Embryonic facial prominence (tissue), 1 donor: ENCODE data around the gene ACP3.
A peak's percentile ranks its signal among the peaks of the same experiment; 100 is the strongest.
"Not testable (repeated sequence)": the region's sequence is repeated elsewhere in the genome, so short reads cannot be mapped to it uniquely, and the experiment has no call there.

Experiments used
- DNase-seq: peaks from one replicate; pipeline ENCODE4 v3.0.0-alpha.2; 2016; ENCODE audit errors: extremely low spot score

ACP3 gene, protein sequence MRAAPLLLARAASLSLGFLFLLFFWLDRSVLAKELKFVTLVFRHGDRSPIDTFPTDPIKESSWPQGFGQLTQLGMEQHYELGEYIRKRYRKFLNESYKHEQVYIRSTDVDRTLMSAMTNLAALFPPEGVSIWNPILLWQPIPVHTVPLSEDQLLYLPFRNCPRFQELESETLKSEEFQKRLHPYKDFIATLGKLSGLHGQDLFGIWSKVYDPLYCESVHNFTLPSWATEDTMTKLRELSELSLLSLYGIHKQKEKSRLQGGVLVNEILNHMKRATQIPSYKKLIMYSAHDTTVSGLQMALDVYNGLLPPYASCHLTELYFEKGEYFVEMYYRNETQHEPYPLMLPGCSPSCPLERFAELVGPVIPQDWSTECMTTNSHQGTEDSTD

DNA sequence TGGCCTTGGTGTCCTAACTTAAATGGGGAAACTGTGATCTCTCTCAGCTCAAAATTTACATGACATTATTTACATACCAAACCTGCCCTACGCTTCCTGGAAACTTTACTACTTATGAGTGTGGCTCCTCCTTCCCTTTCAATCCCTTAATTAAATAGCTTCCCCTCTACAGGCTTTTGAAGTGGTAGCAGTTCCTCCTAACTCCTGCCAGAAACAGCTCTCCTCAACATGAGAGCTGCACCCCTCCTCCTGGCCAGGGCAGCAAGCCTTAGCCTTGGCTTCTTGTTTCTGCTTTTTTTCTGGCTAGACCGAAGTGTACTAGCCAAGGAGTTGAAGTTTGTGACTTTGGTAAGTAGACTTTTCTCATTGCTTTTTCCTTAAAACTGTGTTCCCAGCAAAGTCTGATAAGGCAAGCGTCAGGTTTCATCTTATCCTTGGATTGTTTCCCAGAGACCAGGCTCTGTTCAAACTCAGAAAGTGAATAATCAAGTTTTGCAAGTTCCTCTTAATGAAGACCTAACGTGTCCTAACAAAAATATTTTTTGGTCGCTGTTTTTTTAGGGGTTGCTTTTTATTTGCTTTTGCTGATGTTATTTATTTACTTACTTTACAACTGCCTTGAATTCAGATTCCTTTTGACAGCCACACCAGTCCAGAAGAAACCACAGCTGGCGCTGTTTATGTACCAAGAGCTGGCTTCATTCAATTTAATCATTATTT lies at the start of gene ACP3:
Gene ACP3, plus strand, starts transcription at position 179 of the 720 bp plus-strand sequence. Its CDS starts 50 bp downstream, at position 229.
- peak; percentile 57 for DNase-seq

GRCh38 chr3:132268956-132269355 lies 48.3 kb upstream of the ACP3 start:
- DNase-seq, result no peak

DNA sequence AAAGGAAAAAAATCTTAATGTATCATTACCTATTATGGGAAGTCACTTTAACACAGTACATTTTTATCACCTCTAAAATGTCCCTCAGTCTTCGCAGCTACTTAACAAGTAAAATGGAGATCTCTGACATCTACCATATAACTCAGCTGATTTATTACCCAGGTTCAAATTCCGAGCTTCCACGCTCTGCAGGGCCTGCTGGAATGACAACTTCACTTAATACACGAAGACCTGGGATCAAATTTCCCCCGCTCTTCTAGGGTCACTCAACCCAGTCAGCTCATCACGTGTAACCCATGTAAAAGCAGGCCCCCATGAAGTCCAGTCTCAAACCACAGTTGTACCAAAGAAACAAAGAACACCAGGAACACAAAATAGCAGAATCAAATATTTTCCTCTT lies 44.2 kb upstream of the ACP3 start:
- no peak for DNase-seq

GRCh38 chr3:132276228-132276906 lies 40.8 kb upstream of the ACP3 start:
- no peak for DNase-seq

DNA sequence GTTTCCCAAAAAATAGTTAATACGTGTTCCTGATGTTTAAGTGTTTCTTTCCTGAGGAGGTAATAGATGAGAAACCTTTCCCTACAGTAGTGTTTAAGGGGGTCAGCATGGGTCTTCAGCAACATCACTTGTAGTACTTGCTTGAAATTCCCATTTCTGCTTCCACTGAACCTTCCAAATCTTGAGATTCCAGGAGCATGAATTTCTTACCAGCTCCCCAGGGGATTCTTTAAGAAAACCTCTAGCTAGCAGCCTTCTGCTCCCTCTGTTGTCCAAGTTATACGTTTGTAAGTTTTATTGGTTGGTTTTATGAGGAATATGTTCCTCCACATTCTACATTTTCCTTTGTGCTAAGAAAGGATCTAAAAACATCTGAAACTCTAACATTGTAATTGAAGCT lies 38.2 kb upstream of the ACP3 start:
- DNase-seq, result no peak

- DNase-seq, result no peak
These were observed 33.8 kb upstream of the ACP3 start for GRCh38 chr3:132283440-132283839.

GRCh38 chr3:132283916-132284405 lies 33.2 kb upstream of the ACP3 start:
- no peak for DNase-seq

DNA sequence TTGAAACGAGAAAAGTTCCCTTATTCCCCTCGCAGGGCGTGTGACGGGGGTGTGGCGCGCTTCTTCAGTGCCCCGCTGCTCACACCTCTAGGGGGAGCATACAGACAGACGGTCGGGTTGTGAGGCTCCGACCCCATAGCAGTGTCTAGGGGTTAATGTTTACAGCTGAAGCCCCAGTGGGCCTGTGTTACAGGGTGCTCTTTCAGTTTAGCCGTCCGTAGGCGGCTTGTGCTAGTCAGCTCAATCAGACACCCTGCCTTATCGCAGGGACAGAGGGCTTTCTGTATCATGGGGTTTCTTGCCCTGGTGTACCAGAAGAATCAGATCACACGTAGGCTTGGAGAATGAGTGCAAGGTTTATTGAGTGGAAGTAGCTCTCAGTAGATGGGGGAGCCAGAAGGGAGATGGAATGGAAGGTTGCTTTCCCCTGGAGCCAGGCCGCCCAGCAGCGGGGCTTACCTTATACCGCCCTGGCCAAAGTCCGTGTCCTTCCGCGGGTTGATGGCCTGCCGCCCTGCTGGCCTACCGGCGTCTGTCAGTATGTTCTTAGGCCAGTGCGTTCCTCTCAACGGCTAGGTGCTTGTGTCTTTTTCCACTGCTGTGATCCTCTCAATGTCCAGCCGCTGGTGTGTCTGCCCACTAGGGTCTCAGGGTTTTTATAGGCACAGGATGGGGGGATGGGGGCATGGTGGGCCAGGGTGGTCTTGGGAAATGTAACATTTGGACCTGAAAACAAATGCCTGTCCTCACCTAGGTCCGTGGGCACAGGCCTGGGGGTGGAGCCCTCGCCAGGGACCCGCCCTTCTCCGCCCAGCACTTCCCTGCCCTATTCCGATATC lies 32.2 kb upstream of the ACP3 start:
- DNase-seq, result no peak

GRCh38 chr3:132285620-132285945 lies 31.6 kb upstream of the ACP3 start:
- no peak for DNase-seq

- no peak for DNase-seq
These were observed 31.2 kb upstream of the ACP3 start for GRCh38 chr3:132286035-132286434.

- DNase-seq, result no peak
These were observed 28.9 kb upstream of the ACP3 start for GRCh38 chr3:132288357-132288756.

GRCh38 chr3:132289316-132289715 lies 27.9 kb upstream of the ACP3 start:
- DNase-seq, result no peak

DNA sequence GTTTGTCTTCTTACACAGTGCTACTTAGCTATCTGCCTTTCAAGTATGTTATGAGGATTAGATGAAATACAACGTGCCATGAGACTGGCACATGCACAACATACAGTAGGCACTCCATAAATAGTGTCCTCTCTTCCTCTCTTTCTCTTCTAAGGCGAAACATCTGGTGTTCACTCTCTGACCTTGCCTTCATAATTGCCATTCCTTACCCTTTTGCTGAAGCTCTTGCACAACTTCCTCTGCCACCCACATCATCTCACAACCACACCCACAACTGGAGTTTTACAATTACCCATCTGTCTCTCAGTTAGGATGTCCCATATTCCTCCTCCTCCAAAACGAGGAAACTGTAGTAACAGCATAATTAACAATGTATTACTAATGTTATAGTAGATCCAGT lies 26.4 kb upstream of the ACP3 start:
- DNase-seq, result no peak

GRCh38 chr3:132292042-132292441 lies 25.2 kb upstream of the ACP3 start:
- no peak for DNase-seq

GRCh38 chr3:132293251-132293650 lies 24.0 kb upstream of the ACP3 start:
- no peak for DNase-seq

DNA sequence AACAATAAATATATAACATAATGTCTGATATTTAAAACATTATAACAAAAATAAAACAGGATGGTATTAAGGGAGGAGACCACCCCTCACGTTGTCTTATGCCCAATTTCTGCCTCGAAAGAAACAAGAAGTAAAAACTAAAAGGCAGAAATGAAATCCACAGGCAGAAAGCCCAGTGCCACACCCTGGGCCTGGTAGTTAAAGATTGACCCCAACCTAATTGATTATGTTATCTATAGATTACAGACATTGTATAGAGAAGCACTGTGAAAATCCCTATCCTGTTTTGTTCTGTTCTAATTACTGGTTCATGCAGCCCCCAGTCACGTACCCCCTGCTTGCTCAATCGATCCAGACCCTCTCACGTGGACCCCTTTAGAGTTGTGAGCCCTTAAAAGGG lies 22.3 kb upstream of the ACP3 start:
- no peak for DNase-seq

DNA sequence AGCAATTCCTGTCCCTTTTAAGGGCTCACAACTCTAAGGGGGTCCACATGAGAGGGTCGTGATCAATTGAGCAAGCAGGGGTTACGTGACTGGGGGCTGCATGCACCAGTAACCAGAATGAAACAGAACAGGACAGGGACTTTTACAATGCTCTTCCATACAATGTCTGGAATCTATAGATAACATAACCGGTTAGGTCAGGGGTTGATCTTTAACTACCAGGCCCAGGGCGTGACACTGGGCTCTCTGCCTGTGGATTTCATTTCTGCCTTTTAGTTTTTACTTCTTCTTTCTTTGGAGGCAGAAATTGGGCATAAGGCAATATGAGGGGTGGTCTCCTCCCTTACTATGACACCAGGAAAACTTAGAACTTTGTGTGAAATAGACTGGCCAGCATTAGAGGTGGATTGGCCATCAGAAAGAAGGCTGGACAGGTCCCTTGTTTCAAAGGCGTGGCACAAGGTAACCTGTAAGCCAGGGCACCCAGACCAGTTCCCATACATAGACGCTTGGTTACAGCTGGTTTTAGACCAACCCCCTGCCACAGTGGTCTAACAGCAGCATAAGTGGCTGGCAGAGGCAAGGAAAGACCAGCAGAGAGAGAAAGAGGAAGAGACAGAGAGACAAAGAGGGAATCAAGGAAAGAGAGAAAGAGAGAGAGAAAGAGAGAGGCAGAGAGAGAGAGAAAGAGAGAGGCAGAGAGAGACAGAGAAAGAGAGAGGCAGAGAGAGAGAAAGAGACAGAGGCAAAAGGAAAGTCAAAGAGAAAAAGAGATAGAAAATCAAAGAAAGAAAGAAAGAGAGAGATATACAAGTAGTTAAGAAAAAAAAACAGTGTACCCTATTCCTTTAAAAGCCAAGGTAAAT lies 13.6 kb upstream of the ACP3 start:
- not testable (repeated sequence) for DNase-seq

- not testable (repeated sequence) for DNase-seq
These were observed 12.9 kb upstream of the ACP3 start for GRCh38 chr3:132304351-132304750.

- not testable (repeated sequence) for DNase-seq
These were observed 7.2 kb upstream of the ACP3 start for GRCh38 chr3:132310057-132310456.

DNA sequence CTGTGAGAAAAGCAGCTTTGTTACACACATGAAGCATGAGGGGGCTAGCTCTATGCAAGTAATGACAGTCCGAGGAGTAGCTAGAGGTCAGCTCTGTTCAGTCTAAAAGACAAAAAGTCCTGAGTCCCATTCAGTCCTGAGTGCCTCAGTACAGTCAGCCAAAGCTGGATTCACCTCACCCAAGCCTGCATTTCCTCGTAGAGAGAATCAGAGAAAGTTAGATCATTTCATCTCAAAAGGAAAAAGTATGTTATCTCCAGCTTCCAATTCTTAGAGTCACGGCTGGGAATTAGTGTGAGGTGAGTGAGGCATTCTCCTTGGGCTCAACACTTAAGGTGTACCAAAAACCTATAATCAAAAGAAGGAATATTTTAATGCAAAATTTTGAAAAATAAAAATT lies 5.9 kb upstream of the ACP3 start:
- DNase-seq, result no peak

GRCh38 chr3:132311841-132312240 lies 5.4 kb upstream of the ACP3 start:
- peak; percentile 34 for DNase-seq
